BLaER1 (cell line): ENCODE results near the gene SLC16A11.
"Not testable (repeated sequence)": the region's sequence is repeated elsewhere in the genome, so short reads cannot be mapped to it uniquely, and the experiment has no call there.

Experiments
- H3K27ac ChIP-seq: shearing (Covaris generic); formaldehyde crosslinking; 2 replicates; pipeline ENCODE4 v1.8.1; 2022
- H3K27me3 ChIP-seq: shearing (Covaris generic); formaldehyde crosslinking; 2 replicates; pipeline ENCODE4 v1.8.1; 2022
- H3K36me3 ChIP-seq: shearing (Covaris generic); formaldehyde crosslinking; 2 replicates; pipeline ENCODE4 v1.8.1; 2022
- H3K4me1 ChIP-seq: shearing (Covaris generic); formaldehyde crosslinking; 2 replicates; pipeline ENCODE4 v1.8.1; 2022
- H3K4me2 ChIP-seq: shearing (Covaris generic); formaldehyde crosslinking; 2 replicates; pipeline ENCODE4 v1.8.1; 2022
- H3K4me3 ChIP-seq: shearing (Covaris generic); formaldehyde crosslinking; 2 replicates; pipeline ENCODE4 v1.8.1; 2022
- H3K9ac ChIP-seq: shearing (Covaris generic); formaldehyde crosslinking; 2 replicates; pipeline ENCODE4 v1.8.1; 2022
- H3K9me3 ChIP-seq: shearing (Covaris generic); formaldehyde crosslinking; 2 replicates; pipeline ENCODE4 v1.8.1; 2022
- H4K20me1 ChIP-seq: shearing (Covaris generic); formaldehyde crosslinking; 2 replicates; pipeline ENCODE4 v1.8.1; 2022
- Cebpa-rat ChIP-seq: shearing (Covaris generic); IDR thresholded peaks from 2 replicates; pipeline ENCODE4 v1.8.1; 2022

Gene SLC16A11

DNA sequence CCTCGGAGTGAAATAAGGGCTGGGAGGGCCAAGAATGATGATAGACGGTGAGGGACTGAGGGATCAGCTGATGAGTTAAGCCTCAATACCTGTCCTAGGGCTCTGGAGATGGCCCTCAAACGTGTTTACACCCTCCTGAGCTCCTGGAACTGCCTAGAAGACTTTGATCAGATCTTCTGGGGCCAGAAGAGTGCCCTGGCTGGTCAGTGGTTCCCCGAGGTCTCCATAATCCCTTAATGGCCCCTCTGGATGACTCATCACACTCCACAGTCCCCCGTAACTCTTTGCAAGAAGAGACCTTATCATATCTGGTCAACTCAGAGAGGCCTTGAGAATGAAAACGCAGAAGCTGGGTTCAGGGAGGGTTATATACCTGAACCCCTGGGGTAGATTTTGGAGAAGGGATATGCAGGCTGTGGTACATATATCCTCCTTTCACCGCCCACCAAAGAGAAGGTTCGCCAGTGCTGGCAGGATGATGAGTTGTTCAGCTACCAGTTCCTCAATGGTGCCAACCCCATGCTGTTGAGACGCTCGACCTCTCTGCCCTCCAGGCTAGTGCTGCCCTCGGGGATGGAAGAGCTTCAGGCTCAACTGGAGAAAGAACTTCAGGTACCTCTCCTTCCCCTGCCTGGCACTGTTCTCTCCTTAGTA, 44.9 kb downstream of the SLC16A11 start:
- no peak overlapping the region for H3K27ac ChIP-seq
- H3K4me2 ChIP-seq = no peak overlapping the region
- peaks cover 24% of the 10 kb centered on the region for H4K20me1 ChIP-seq
- TF ChIP-seq Cebpa-rat = no peak
- peaks cover 14% of the 10 kb centered on the region for H3K4me1 ChIP-seq
- H3K27me3 ChIP-seq = no peaks in the 10 kb centered on the region
- no peak overlapping the region for H3K9ac ChIP-seq
- no peaks in the 10 kb centered on the region for H3K9me3 ChIP-seq
- peaks cover 86% of the 10 kb centered on the region for H3K36me3 ChIP-seq
- H3K4me3 ChIP-seq = no peak overlapping the region

DNA sequence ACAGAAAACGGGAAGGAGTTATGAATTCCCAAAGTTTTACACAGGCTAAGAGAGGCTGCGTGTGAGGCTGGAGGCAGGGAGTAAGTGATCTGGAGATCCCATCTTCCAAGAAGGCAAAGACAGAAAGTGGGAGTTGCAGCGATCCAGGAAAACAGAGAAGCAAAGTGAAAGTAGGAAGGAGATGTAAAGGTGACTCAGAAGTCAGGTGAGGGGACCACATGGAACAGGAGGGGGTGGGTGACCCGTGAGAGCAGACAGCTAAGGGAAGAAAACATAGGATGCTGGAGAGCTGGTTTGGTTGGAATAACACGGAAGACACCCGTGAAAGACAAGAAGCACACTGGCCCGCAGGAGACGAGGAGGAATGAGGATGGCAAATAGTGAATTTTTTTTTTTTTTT, 46.7 kb downstream of the SLC16A11 start:
- peaks cover 9% of the 10 kb centered on the region for H4K20me1 ChIP-seq
- no peak overlapping the region for H3K27ac ChIP-seq
- H3K9me3 ChIP-seq = no peaks in the 10 kb centered on the region
- H3K4me3 ChIP-seq = no peak overlapping the region
- no peak overlapping the region for H3K9ac ChIP-seq
- H3K27me3 ChIP-seq = no peaks in the 10 kb centered on the region
- peaks cover 70% of the 10 kb centered on the region for H3K36me3 ChIP-seq
- TF ChIP-seq Cebpa-rat = no peak
- H3K4me1 ChIP-seq = peaks cover 24% of the 10 kb centered on the region
- H3K4me2 ChIP-seq = no peak overlapping the region

- Histone ChIP-seq H3K4me3 (no peak overlapping the region), H3K27ac (no peak overlapping the region), H3K4me1 (peaks cover 24% of the 10 kb centered on the region), H3K27me3 (no peaks in the 10 kb centered on the region), H4K20me1 (peaks cover 6% of the 10 kb centered on the region; the same call in 1 of the 2 replicates), H3K36me3 (peaks cover 63% of the 10 kb centered on the region), H3K4me2 (no peak overlapping the region), H3K9ac (no peak overlapping the region), H3K9me3 (no peaks in the 10 kb centered on the region)
- no peak for TF ChIP-seq Cebpa-rat
Measured at GRCh38 chr17:6996256-6997011, 47.5 kb downstream of the SLC16A11 start.

DNA sequence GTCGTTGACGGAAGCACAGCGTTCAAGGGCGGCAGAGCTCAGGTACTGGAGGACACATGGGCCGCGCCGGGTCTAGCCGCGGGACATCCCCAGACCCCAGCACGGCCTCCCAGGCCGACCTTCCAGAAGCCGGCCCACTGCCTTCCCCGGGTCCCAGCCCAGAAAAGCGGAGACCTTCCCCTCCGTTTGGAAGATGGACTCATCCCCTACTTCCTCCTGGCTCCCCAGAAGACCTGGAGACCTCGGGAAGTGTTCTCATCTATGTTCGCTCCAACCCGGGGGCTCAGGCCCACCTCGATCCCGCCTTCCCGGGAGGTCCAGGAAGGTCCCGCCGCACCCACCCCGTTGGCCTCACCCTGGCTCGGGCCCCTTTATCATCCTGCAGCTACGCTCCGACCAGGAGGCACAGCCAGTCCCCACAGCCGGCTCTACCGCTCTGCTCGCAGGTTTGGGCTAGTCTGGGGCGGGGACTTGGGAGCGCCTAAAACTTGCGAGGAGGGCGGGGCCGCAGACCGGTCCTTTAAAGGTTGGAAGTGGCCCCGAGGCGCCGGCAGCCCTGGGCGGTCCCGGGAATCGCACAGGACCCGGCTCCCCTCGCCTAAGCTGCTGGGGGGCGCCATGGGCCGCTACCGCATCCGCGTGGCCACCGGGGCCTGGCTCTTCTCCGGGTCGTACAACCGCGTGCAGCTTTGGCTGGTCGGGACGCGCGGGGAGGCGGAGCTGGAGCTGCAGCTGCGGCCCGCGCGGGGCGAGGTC, 48.2 kb downstream of the SLC16A11 start, which contains the start of gene ALOX12:
ALOX12 (plus strand) TSS at position 550 of the 756 bp plus-strand sequence; CDS start at position 619, 69 bp downstream.
- no peak within 1 kb of the TSS for H3K4me2 ChIP-seq
- TF ChIP-seq Cebpa-rat = no peak

DNA sequence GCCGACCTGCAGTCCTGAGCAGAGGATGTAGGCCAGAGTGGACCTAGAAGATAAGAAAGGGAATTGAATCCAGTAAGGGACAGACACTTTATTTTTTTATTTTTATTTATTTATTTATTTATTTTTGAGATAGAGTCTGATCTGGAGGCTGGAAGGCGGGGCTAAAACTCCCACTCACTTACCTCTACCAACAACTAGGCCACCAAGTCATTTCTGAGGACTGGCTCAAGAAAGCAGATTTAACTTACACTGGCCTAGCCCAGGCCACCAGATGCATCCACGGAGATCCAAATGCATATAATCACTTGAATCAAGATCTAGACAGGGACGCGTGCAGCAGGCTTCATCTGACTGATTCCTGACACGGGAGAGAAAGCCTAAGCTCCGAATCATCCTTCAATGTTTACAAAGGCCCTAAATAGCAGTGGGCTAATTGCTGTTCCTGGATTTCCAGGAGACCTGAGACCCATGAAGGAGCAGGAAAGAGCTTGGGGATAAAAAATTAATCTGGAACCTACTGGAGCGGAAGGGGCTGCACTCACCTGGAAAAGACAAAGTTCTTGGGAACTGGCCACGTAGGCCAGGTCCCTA, 49.1 kb downstream of the SLC16A11 start:
- no peak for TF ChIP-seq Cebpa-rat
- Histone ChIP-seq H3K4me3 (no peak overlapping the region), H3K4me2 (peak overlapping the region; percentile 38; the same call in 1 of the 2 replicates)

More for the DNA sequence above, 48.2 kb downstream of the SLC16A11 start, which contains the start of gene ALOX12:
- peaks cover 24% of the 10 kb centered on the region for H3K4me1 ChIP-seq
- H3K9ac ChIP-seq = no peak within 1 kb of the TSS
- no peak within 1 kb of the TSS for H3K4me3 ChIP-seq
- peaks cover 55% of the 10 kb centered on the region for H3K36me3 ChIP-seq
- no peaks in the 10 kb centered on the region for H3K27me3 ChIP-seq
- no peaks in the 10 kb centered on the region for H3K9me3 ChIP-seq
- no peak within 1 kb of the TSS for H3K27ac ChIP-seq
- peaks cover 6% of the 10 kb centered on the region; the same call in 1 of the 2 replicates for H4K20me1 ChIP-seq

GRCh38 chr17:6994118-6994598, 49.7 kb downstream of the SLC16A11 start:
- Histone ChIP-seq H3K36me3 (peaks cover 40% of the 10 kb centered on the region), H3K9ac (no peak overlapping the region; the same call in 1 of the 2 replicates), H3K9me3 (peaks cover 5% of the 10 kb centered on the region; the same call in 1 of the 2 replicates), H3K4me2 (peak overlapping the region; percentile 38), H4K20me1 (no peaks in the 10 kb centered on the region), H3K27ac (0 out of 2 replicates have a peak overlapping the region, but pooled peaks have one; percentile 7), H3K27me3 (no peaks in the 10 kb centered on the region), H3K4me1 (peaks cover 24% of the 10 kb centered on the region), H3K4me3 (no peak overlapping the region)
- TF ChIP-seq Cebpa-rat = no peak

More for the DNA sequence above, 49.1 kb downstream of the SLC16A11 start:
- Histone ChIP-seq H3K27me3 (no peaks in the 10 kb centered on the region), H3K27ac (no peak overlapping the region), H3K36me3 (peaks cover 46% of the 10 kb centered on the region), H3K9ac (no peak overlapping the region), H4K20me1 (no peaks in the 10 kb centered on the region; the same call in 1 of the 2 replicates), H3K4me1 (peaks cover 24% of the 10 kb centered on the region), H3K9me3 (no peaks in the 10 kb centered on the region)

DNA sequence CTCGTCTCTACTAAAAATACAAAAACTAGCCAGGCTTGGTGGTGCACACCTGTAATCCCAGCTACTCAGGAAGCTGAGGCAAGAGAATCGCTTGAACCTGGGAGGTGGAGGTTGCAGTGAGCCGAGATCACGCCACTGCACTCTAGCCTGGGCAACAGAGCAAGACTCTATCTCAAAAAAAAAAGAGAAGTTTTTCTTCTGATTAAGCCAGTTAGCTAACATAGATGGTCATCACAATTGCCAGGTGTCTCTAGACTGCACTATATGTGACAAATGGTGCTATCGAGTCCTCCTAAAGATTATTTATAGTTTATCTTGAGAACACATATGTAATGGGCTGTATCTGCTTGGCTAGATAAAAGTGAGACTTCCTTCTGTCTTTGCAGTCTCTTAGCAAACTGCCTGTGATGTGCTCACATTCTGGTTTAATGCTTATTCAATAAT, 50.3 kb downstream of the SLC16A11 start:
- Histone ChIP-seq H3K4me2 (peak overlapping the region; percentile 38), H3K36me3 (peaks cover 35% of the 10 kb centered on the region), H3K9me3 (peaks cover 10% of the 10 kb centered on the region; the same call in 1 of the 2 replicates), H3K27ac (0 out of 2 replicates have a peak overlapping the region, but pooled peaks have one; percentile 7), H3K4me1 (peaks cover 24% of the 10 kb centered on the region)
- not testable (repeated sequence) for H4K20me1 ChIP-seq, H3K9ac ChIP-seq, H3K4me3 ChIP-seq, H3K27me3 ChIP-seq
